Measurements from ENCODE around the gene ATP8A2. TPM values are rescaled to one million over a fixed set of nuclear protein-coding genes. Genes with fewer than 3 reads are reported as not detected.
"Not testable (repeated sequence)": the region's sequence is repeated elsewhere in the genome, so short reads cannot be mapped to it uniquely, and the experiment has no call there.

ATP8A2 gene
- polyA plus RNA-seq, 4 donors = 5.5 to 7.4 (median 5.6) TPM

DNA sequence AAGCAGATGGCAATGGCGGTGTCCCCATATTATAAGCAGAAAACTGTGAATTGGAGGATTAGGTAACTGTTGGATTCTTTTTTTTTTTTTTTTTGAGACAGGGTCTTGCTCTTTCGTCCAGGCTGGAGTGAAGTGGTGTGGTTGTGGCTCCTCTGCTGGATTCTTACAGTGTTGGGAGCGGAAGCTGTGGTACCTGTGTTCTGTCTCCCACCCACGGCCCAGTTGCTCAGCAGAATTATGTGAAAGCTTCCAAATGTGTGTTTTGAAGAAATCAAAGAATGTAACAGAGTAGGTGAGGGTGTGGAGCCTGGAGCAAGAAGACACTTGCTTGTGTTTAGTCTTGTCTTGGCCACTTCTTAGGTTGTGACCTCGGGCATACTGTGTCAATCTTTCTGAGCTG is 384.5 kb downstream of the ATP8A2 start:
- DNase-seq (ENCODE audit: low read depth in 4 of 4, low spot score in 3 of 4) = no peak

DNA sequence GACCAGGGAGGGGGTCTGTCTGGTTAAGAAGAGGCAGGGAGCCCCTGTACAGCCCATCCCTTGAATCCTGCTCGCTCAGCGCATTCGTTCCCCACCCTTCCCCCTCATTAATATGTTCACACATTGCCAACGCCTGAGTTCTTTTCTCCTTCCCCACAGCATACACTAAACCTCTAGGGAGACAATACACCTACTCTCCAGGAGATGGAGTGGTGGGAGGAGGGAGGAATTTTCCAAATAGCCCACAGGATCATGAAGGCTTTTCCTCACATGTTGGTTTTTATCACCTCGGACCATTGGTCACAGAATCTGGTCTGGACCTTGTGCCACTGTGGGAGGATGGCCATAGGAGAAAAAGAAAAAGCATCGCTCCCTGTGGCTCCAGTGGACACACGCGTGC is 385.1 kb downstream of the ATP8A2 start:
- no peak for DNase-seq (ENCODE audit: low read depth in 4 of 4, low spot score in 3 of 4)

DNA sequence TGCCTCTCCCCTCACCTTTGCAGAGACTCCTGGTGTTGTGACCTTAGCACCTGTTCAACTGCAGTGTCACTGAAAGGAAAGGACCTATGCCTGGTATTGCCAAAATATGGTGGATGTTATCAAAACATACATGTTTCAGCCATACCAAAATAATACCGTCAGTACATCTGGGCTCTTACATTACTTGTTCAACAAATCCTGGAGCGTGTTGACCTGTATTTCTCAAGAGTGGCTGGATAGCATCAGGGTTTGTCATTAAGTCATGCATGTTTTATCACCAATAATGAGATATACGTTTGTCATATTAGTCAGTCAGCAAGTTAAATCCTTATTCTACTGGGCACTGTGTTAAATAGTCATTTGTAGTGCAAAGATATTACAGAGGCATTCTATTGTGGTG is 389.3 kb downstream of the ATP8A2 start:
- DNase-seq (ENCODE audit: low read depth in 4 of 4, low spot score in 3 of 4) = no peak

GRCh38 chr13:25762281-25762680 is 390.5 kb downstream of the ATP8A2 start:
- DNase-seq (ENCODE audit: low read depth in 4 of 4, low spot score in 3 of 4) = no peak

DNA sequence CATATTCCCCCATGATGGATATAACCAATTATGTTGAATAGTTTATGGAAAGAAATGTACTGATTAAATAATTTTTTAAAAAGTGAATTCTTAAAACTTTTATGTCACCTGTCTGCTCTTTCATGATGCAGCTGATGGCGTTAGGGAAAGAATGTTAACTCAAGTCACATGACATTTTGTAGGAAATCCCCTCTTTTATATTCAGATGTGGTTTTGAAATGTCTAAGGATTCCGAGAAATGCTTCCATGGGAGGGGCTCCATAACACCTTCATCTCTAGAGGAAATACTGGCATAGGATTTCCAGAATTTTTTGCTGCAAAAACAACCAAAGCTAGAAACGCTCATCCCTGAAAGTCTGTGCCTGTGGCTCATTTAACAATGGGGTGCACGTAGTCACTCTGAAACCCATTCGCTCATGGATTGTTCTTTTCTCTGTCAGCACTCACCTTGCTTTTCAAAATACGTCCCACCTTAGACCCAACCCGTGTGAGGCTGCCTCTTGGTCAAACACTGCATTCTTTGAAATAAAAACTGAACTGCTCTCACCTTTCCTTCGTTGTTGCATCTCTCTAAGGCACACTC is 391.1 kb downstream of the ATP8A2 start:
- DNase-seq (ENCODE audit: low read depth in 4 of 4, low spot score in 3 of 4) = no peak

- DNase-seq (ENCODE audit: low read depth in 4 of 4, low spot score in 3 of 4) = no peak
These were observed 392.6 kb downstream of the ATP8A2 start for GRCh38 chr13:25764378-25764777.

DNA sequence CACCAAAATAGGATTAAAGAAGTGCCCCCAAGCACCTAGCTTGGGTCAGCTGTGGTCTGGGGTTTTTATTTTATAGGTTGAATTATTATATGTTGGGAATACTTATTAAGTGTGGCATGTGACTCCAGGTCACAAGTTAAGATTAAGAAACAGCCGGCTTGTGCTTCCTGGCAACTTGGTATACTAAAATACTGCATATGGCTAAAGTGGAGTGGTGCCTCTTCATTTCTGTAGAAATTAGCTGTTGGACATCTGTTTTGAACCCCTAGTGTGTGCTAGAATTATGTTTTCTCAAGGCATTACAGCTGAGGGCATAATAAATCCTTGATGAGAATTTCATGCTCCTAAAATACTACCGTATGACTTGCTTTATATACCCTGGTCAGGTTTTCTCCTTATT is 393.5 kb downstream of the ATP8A2 start:
- DNase-seq (ENCODE audit: low read depth in 4 of 4, low spot score in 3 of 4) = no peak

DNA sequence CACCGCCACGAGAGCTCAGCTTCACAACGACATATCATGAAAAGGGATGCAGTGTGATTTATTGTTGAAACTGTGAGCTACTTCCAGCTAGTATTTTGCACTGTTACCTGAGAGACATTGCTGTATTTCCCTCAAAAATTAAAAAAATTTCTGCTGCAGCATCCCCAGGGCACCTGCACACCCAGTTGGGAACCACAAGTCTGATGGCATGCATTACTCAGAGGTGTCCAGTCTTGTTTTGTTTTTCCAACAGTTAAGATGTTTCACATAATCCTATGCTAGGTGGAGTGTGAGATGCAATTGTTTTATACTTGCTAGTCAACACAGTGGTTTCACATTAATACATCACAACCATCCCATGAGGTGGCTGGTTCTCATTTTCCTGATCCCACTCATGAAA is 394.8 kb downstream of the ATP8A2 start:
- no peak for DNase-seq (ENCODE audit: low read depth in 4 of 4, low spot score in 3 of 4)

DNA sequence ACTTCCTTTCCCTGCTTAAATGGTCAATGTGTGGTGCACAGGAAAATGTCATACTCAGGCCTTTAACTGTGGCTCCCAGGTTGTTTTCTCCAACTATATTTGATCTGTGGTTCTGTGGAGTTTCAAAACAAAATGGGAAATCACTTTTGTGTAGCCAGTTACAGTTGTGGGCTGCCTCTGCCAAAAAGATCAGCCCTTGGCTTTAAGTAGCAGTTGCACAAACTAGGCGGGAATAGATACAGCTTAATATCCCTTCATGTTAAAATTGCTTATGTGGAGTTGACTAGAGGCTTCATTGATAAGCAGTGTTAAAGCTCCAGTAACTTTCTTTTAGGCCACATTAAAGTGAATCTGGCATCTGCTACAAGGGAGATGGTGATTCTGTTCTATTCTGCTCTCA is 395.2 kb downstream of the ATP8A2 start:
- no peak for DNase-seq (ENCODE audit: low read depth in 4 of 4, low spot score in 3 of 4)

DNA sequence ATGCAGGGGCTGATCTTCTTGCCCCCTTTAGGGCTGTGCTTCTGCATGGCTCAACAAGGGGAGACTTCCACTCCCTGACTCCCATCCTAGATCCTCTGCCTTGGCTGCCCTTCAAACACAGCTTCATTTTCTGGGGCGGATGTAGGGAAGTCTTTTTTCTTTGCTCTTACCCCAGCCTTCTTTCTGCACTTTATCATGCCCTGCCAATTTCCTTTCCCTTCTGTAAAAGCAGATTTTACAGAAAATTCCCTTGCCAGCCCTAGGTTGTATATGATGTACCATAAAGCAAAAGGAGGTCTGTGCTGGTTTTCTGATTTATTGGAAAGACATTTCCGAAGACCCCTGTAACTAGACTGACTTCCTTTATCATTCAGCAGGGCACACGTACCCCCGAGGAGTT is 396.6 kb downstream of the ATP8A2 start:
- no peak for DNase-seq (ENCODE audit: low read depth in 4 of 4, low spot score in 3 of 4)

- DNase-seq (ENCODE audit: low read depth in 4 of 4, low spot score in 3 of 4) = peak in 3 of 4 donors; percentile 33 to 45 (median 42)
These were observed 397.1 kb downstream of the ATP8A2 start for GRCh38 chr13:25768838-25769237.

DNA sequence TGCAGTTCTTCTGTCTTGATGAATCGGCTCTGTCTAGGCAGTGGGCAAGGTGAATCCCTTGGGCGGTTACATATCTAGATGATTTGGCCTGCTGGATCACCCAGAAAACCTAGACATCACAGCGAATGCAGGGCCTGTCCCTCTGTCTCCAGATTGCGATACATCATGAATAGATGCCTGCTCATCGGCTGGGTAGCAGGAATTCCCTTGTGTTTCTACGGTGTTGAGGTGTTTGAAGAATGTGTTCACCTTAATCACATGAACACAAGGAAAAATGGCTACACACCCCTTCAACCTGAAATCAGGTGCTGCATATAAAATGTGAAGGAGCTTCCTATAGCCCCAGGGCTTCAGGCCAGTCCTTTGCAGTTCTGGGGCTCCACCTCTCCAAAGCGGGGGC is 398.8 kb downstream of the ATP8A2 start:
- DNase-seq (ENCODE audit: low read depth in 4 of 4, low spot score in 3 of 4) = no peak

GRCh38 chr13:25771202-25771601 is 399.4 kb downstream of the ATP8A2 start:
- DNase-seq (ENCODE audit: low read depth in 4 of 4, low spot score in 3 of 4) = no peak

DNA sequence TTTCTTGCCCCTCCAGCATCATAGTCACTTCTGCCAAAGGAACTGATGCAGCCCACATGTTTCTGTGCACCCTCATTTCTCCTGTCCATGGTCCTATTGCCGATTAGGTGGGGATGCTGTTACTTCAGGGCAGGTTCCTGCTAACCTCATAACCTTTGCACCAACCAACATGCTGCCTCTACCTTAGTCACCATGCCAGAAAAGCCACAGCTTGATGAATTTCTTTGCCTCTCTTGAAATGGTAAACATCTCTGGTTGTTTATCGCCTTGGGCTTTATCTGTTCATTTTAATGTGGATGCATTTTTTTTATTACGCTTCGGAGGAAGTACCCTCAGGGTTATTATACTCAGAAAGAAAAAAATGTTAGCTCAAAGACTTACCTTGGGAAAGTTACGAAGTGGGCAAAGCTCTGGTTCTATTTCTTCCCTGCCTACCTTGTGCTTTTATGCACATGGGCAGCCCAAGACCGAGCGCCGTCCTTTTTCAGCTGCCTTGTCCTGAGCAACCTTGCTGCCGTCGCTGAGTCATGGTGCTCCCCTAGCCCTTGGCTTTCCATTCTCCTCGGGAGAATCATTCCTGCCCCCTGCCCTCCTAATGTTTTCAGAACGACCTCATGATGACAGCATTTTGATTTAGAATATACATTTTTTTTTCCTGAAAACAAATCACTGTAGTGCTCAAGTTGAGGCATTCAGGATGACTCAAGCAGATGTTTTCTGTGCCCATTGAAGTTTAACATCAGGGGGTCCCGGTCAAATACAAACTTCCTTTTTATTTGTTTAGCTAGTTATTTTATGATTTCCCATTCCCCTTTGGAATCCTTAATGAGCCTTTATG is 400.1 kb downstream of the ATP8A2 start:
- no peak for DNase-seq (ENCODE audit: low read depth in 4 of 4, low spot score in 3 of 4)

- not testable (repeated sequence) for DNase-seq (ENCODE audit: low read depth in 4 of 4, low spot score in 3 of 4)
These were observed 400.8 kb downstream of the ATP8A2 start for GRCh38 chr13:25772534-25772933.

- not testable (repeated sequence) for DNase-seq (ENCODE audit: low read depth in 4 of 4, low spot score in 3 of 4)
These were observed 402.3 kb downstream of the ATP8A2 start for GRCh38 chr13:25774056-25774455.

DNA sequence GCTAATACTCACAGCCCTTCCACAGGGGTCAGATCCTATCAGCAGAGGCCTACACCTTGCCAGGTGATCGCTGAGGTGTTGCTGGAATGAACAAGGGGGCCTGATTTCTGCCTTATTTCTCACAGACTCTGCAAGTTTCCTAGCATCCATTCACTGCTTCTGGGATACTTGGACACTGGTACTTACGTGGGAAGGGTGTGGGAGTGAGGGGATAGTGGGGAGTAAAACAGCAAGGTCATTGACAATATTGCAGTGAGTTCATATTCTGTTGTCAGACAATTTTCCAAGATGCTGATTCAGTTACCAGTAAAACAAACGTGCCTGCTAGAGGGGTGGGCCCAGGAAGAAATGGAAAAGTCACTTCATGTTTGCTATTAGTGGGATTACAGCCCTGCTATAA is 403.5 kb downstream of the ATP8A2 start:
- DNase-seq (ENCODE audit: low read depth in 4 of 4, low spot score in 3 of 4) = no peak

- DNase-seq (ENCODE audit: low read depth in 4 of 4, low spot score in 3 of 4) = no peak
These were observed 404.2 kb downstream of the ATP8A2 start for GRCh38 chr13:25775986-25776385.

GRCh38 chr13:25776722-25777121 is 404.9 kb downstream of the ATP8A2 start:
- no peak for DNase-seq (ENCODE audit: low read depth in 4 of 4, low spot score in 3 of 4)

GRCh38 chr13:25777509-25777908 is 405.7 kb downstream of the ATP8A2 start:
- no peak for DNase-seq (ENCODE audit: low read depth in 4 of 4, low spot score in 3 of 4)

DNA sequence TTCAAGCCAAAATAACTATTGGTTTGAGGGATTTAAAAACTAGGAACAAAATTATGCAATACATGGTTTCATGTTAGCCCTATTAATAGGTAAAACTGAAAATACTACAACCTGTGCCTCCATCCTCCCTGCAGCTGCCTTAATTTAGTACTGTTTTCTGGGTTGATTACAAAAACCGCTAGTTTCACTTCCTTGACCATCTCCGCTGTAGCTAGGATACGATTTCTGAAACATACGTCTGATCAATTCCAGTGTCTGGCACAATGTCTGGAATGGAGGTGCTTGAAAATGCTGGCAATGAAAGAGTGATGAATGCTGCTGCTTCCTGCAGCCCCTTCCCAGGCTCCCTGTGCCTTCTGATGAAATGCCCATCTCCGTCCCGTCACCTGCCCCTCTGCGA is 406.6 kb downstream of the ATP8A2 start:
- DNase-seq (ENCODE audit: low read depth in 4 of 4, low spot score in 3 of 4) = no peak

- DNase-seq (ENCODE audit: low read depth in 4 of 4, low spot score in 3 of 4) = no peak
These were observed 407.1 kb downstream of the ATP8A2 start for GRCh38 chr13:25778808-25779305.

Data from right renal pelvis (tissue), 4 donors.